GM21390 (cell line): ENCODE measurements around the gene ZNF154.
"Not testable (repeated sequence)": the region's sequence is repeated elsewhere in the genome, so short reads cannot be mapped to it uniquely, and the experiment has no call there.

Experiments used
- ATAC-seq: cut with Tn5 transposase; IDR thresholded peaks from one replicate; pipeline ENCODE4 v1.9.1; 2021; ENCODE audit not compliant: unreplicated experiment

ZNF154 gene

GRCh38 chr19:57708641-57709361, at the start of gene ZNF154:
ZNF154 (minus strand) TSS chr19:57709204; CDS start chr19:57708971, 233 bp downstream.
- no peak for ATAC-seq

- no peak for ATAC-seq
Measured at GRCh38 chr19:57757941-57758340, 48.9 kb upstream of the ZNF154 start.

GRCh38 chr19:57755031-57755430, 46.0 kb upstream of the ZNF154 start:
- no peak for ATAC-seq

GRCh38 chr19:57754091-57754673, 45.2 kb upstream of the ZNF154 start:
- no peak for ATAC-seq

GRCh38 chr19:57748029-57748428, 39.0 kb upstream of the ZNF154 start:
- no peak for ATAC-seq

GRCh38 chr19:57747472-57747807, 38.4 kb upstream of the ZNF154 start:
- no peak for ATAC-seq

GRCh38 chr19:57746580-57747471, 37.8 kb upstream of the ZNF154 start, which contains the start of gene ZNF776:
ZNF776 (plus strand) TSS chr19:57746815; CDS start chr19:57747059, 244 bp downstream.
- ATAC-seq = peak; percentile 98

- ATAC-seq = not testable (repeated sequence)
Measured at GRCh38 chr19:57738770-57739169, 29.8 kb upstream of the ZNF154 start.

GRCh38 chr19:57738320-57738719, 29.3 kb upstream of the ZNF154 start:
- not testable (repeated sequence) for ATAC-seq

GRCh38 chr19:57720878-57721277, 11.9 kb upstream of the ZNF154 start:
- ATAC-seq = no peak

- no peak for ATAC-seq
Measured at GRCh38 chr19:57719901-57720519, 11.0 kb upstream of the ZNF154 start.

GRCh38 chr19:57719424-57719823, 10.4 kb upstream of the ZNF154 start:
- ATAC-seq = no peak

GRCh38 chr19:57712222-57712621, 3.2 kb upstream of the ZNF154 start:
- no peak for ATAC-seq

GRCh38 chr19:57709616-57710015, 612 bp upstream of the ZNF154 start:
- no peak for ATAC-seq

GRCh38 chr19:57706346-57706745, 2.7 kb downstream of the ZNF154 start:
- no peak for ATAC-seq

GRCh38 chr19:57701625-57702024, 7.4 kb downstream of the ZNF154 start:
- ATAC-seq = no peak

GRCh38 chr19:57689750-57690149, 19.3 kb downstream of the ZNF154 start:
- no peak for ATAC-seq

- ATAC-seq = no peak
Measured at GRCh38 chr19:57688011-57688763, 20.8 kb downstream of the ZNF154 start.

GRCh38 chr19:57687363-57688010, 21.5 kb downstream of the ZNF154 start:
- no peak for ATAC-seq

- ATAC-seq = no peak
Measured at GRCh38 chr19:57686727-57687126, 22.3 kb downstream of the ZNF154 start.
